Measurements from ENCODE around the gene IVD.
A peak's percentile ranks its signal among the peaks of the same experiment; 100 is the strongest.

The IVD gene

DNA sequence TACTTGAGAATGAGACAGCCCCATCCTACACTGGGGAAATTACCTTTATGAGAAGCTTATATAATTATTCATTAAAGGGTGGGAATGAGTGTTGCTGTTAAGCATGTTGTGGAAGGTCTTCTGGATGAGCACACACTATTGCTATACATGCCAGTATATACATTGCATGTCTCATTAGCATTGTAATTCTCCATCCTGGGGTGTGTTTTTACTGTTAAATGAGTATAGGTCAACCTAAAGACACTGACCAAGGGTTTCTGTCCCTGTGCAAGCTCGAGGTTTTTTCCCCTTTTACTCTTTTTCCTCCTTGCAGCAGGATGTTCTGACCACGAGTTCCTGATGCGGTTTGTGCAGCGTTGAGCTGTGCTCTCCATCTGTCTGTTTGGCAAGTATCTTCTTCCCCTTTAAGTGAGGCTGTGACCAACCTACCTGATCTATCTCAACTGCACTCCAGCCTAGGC lies 7.2 kb upstream of the IVD start:
- H3K36me3 ChIP-seq (ENCODE audit: low read depth): peaks cover 18% of the 10 kb centered on the region
- no peak for DNase-seq (ENCODE audit: low spot score)
- H3K27me3 ChIP-seq (ENCODE audit: insufficient read depth, poor library complexity, severe bottlenecking): no peaks in the 10 kb centered on the region
- ATAC-seq (ENCODE audit: low read depth): peak; percentile 40
- TF ChIP-seq, protein P1, sequence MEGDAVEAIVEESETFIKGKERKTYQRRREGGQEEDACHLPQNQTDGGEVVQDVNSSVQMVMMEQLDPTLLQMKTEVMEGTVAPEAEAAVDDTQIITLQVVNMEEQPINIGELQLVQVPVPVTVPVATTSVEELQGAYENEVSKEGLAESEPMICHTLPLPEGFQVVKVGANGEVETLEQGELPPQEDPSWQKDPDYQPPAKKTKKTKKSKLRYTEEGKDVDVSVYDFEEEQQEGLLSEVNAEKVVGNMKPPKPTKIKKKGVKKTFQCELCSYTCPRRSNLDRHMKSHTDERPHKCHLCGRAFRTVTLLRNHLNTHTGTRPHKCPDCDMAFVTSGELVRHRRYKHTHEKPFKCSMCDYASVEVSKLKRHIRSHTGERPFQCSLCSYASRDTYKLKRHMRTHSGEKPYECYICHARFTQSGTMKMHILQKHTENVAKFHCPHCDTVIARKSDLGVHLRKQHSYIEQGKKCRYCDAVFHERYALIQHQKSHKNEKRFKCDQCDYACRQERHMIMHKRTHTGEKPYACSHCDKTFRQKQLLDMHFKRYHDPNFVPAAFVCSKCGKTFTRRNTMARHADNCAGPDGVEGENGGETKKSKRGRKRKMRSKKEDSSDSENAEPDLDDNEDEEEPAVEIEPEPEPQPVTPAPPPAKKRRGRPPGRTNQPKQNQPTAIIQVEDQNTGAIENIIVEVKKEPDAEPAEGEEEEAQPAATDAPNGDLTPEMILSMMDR (IDR thresholded peaks at IDR 0.05; ENCODE audit: poor library complexity, severe bottlenecking): no peak
- H3K4me3 ChIP-seq (ENCODE audit: severe bottlenecking): no peak overlapping the region
- no peaks in the 10 kb centered on the region for H3K9me3 ChIP-seq (ENCODE audit: severe bottlenecking)
- no peak overlapping the region for H3K27ac ChIP-seq (ENCODE audit: poor library complexity, severe bottlenecking)
- H3K4me1 ChIP-seq (ENCODE audit: insufficient read depth, poor library complexity, severe bottlenecking): no peaks in the 10 kb centered on the region

DNA sequence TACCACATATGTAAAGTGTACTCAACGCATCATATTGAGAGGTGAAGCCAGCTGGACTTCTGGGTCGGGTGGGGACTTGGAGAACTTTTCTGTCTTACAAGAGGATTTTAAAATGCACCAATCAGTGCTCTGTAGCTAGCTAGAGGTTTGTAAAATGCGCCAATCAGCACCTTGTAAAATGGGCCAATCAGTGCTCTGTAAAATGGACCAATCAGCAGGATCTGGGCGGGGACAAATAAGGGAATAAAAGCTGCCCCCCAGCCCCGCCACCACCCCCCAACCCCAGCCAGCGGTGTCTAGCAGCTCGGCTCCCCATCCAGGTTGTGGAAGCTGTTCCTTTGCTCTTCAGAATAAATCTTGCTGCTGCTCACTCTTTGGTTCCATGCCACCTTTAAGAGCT lies 6.2 kb upstream of the IVD start:
- ATAC-seq (ENCODE audit: low read depth) (no peak), DNase-seq (ENCODE audit: low spot score) (no peak)
- TF ChIP-seq, protein P1 (IDR thresholded peaks at IDR 0.05; ENCODE audit: poor library complexity, severe bottlenecking): no peak
- Histone ChIP-seq H3K4me1 (ENCODE audit: insufficient read depth, poor library complexity, severe bottlenecking) (peaks cover 2% of the 10 kb centered on the region), H3K27me3 (ENCODE audit: insufficient read depth, poor library complexity, severe bottlenecking) (no peaks in the 10 kb centered on the region), H3K36me3 (ENCODE audit: low read depth) (peaks cover 9% of the 10 kb centered on the region), H3K9me3 (ENCODE audit: severe bottlenecking) (no peaks in the 10 kb centered on the region), H3K27ac (ENCODE audit: poor library complexity, severe bottlenecking) (no peak overlapping the region), H3K4me3 (ENCODE audit: severe bottlenecking) (no peak overlapping the region)

DNA sequence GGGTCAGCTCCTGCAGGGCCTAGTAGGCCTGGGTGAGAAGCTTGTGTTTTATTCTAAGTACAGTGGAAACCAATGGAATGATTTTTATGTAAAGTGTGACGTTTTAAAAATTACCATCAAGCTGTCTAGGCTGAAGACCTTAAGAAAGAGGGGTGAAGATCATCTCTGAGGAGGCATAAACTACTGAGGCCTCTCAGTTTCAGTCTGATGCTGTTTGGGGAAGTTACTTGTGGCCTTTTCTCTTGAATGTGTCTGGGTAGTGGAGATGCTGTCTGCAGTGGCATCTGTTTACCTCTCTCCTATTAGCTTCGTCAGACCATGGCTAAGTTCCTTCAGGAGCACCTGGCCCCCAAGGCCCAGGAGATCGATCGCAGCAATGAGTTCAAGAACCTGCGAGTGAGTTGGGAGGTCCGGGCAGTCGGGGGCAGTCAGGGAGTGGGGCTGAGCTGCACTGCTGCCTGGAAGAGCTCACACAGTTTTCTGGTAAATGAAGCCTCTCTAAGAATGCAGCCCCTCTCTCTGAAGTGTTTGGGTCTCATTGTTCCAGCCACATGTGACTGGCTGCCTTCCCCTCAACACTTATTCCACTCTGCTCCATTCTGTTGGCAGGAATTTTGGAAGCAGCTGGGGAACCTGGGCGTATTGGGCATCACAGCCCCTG lies 1.9 kb downstream of the IVD start:
- Histone ChIP-seq H3K27me3 (ENCODE audit: insufficient read depth, poor library complexity, severe bottlenecking) (no peaks in the 10 kb centered on the region), H3K36me3 (ENCODE audit: low read depth) (peaks cover 50% of the 10 kb centered on the region), H3K4me3 (ENCODE audit: severe bottlenecking) (no peak overlapping the region), H3K27ac (ENCODE audit: poor library complexity, severe bottlenecking) (no peak overlapping the region), H3K4me1 (ENCODE audit: insufficient read depth, poor library complexity, severe bottlenecking) (peaks cover 13% of the 10 kb centered on the region), H3K9me3 (ENCODE audit: severe bottlenecking) (no peaks in the 10 kb centered on the region)
- ATAC-seq (ENCODE audit: low read depth) (no peak), DNase-seq (ENCODE audit: low spot score) (no peak)
- TF ChIP-seq, protein P1 (IDR thresholded peaks at IDR 0.05; ENCODE audit: poor library complexity, severe bottlenecking): no peak

DNA sequence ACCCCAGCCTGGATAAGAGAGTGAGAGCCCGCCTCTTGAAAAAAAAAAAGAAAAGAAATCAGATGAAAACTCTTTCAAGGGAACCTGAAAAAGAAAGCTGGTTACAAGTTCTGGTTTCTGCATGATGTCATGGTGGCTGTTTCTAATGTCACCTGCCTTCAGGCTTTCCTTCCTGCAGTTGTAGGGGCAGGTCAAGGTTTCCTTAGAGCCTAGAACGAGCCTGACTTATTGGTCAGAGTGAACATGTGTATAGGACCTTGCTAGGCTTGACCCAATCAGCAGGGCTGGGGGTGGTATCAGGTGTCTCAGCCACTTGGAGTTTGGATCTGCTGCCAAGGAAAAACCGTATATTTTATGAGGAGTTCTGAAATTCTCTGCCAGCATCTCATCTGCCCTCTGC lies 3.8 kb downstream of the IVD start:
- no peak overlapping the region for H3K27ac ChIP-seq (ENCODE audit: poor library complexity, severe bottlenecking)
- peaks cover 66% of the 10 kb centered on the region for H3K36me3 ChIP-seq (ENCODE audit: low read depth)
- H3K9me3 ChIP-seq (ENCODE audit: severe bottlenecking): no peaks in the 10 kb centered on the region
- H3K27me3 ChIP-seq (ENCODE audit: insufficient read depth, poor library complexity, severe bottlenecking): no peaks in the 10 kb centered on the region
- TF ChIP-seq, protein P1 (IDR thresholded peaks at IDR 0.05; ENCODE audit: poor library complexity, severe bottlenecking): no peak
- DNase-seq (ENCODE audit: low spot score) (no peak), ATAC-seq (ENCODE audit: low read depth) (no peak)
- H3K4me3 ChIP-seq (ENCODE audit: severe bottlenecking): no peak overlapping the region
- H3K4me1 ChIP-seq (ENCODE audit: insufficient read depth, poor library complexity, severe bottlenecking): peaks cover 12% of the 10 kb centered on the region

DNA sequence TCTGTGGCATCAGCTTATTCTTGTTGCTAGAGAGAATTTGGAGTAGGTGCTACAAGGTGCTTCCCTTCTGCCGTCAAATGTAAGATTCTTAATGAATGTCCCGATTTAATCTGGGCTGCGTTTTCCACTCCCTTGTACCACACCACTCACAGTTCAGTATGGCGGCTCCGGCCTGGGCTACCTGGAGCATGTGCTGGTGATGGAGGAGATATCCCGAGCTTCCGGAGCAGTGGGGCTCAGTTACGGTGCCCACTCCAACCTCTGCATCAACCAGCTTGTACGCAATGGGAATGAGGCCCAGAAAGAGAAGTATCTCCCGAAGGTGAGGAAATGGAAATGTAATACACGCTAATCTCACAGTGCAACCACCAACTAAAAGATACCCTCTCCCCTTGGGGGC lies 4.9 kb downstream of the IVD start:
- Histone ChIP-seq H3K4me3 (ENCODE audit: severe bottlenecking) (no peak overlapping the region), H3K27ac (ENCODE audit: poor library complexity, severe bottlenecking) (no peak overlapping the region), H3K36me3 (ENCODE audit: low read depth) (peaks cover 77% of the 10 kb centered on the region), H3K9me3 (ENCODE audit: severe bottlenecking) (no peaks in the 10 kb centered on the region), H3K4me1 (ENCODE audit: insufficient read depth, poor library complexity, severe bottlenecking) (peaks cover 4% of the 10 kb centered on the region), H3K27me3 (ENCODE audit: insufficient read depth, poor library complexity, severe bottlenecking) (no peaks in the 10 kb centered on the region)
- ATAC-seq (ENCODE audit: low read depth) (no peak), DNase-seq (ENCODE audit: low spot score) (no peak)
- TF ChIP-seq, protein P1 (IDR thresholded peaks at IDR 0.05; ENCODE audit: poor library complexity, severe bottlenecking): no peak
